ENCODE measurements around the gene FLOT1.

FLOT1 gene

GRCh38 chr6:30678964-30679726 is 63.3 kb downstream of the FLOT1 start:
- DNase-seq: peak; percentile 93
